Anterior cingulate cortex (tissue), 58 donors: ENCODE results near the gene SLC6A1.

Experiments used
- DNase-seq, 58 donors: peaks; one replicate each; lab custom pipeline; 2025; lab: John Stamatoyannopoulos, UW

The SLC6A1 gene

GRCh38 chr3:10968401-10968800 lies 24.1 kb upstream of the SLC6A1 start:
- peak in 50 of 58 donors; percentile 13 to 79 (median 54) for DNase-seq

GRCh38 chr3:10970306-10970960 lies 22.1 kb upstream of the SLC6A1 start:
- DNase-seq = peak in 21 of 58 donors; percentile 17 to 78 (median 59)

- DNase-seq = no peak
Measured at GRCh38 chr3:10972072-10972782, 20.3 kb upstream of the SLC6A1 start.

GRCh38 chr3:10973046-10973595 lies 19.4 kb upstream of the SLC6A1 start:
- no peak for DNase-seq

GRCh38 chr3:10974131-10974530 lies 18.4 kb upstream of the SLC6A1 start:
- no peak for DNase-seq

GRCh38 chr3:10974746-10975375 lies 17.7 kb upstream of the SLC6A1 start:
- peak in 5 of 58 donors; percentile 11 to 29 (median 23) for DNase-seq

- no peak for DNase-seq
Measured at GRCh38 chr3:10975695-10976234, 16.8 kb upstream of the SLC6A1 start.

GRCh38 chr3:10976770-10977169 lies 15.8 kb upstream of the SLC6A1 start:
- no peak for DNase-seq

GRCh38 chr3:10977892-10978510 lies 14.5 kb upstream of the SLC6A1 start:
- peak in 1 of 58 donors; percentile 48 for DNase-seq

GRCh38 chr3:10978956-10979355 lies 13.6 kb upstream of the SLC6A1 start:
- no peak for DNase-seq

GRCh38 chr3:10980312-10980711 lies 12.2 kb upstream of the SLC6A1 start:
- DNase-seq = no peak

- DNase-seq = no peak
Measured at GRCh38 chr3:10981031-10981430, 11.5 kb upstream of the SLC6A1 start.

- no peak for DNase-seq
Measured at GRCh38 chr3:10981961-10982360, 10.6 kb upstream of the SLC6A1 start.

- no peak for DNase-seq
Measured at GRCh38 chr3:10982782-10983181, 9.8 kb upstream of the SLC6A1 start.

- peak in 19 of 58 donors; percentile 10 to 62 (median 33) for DNase-seq
Measured at GRCh38 chr3:10983219-10983916, 9.2 kb upstream of the SLC6A1 start.

- DNase-seq = no peak
Measured at GRCh38 chr3:10984371-10984896, 8.1 kb upstream of the SLC6A1 start.

GRCh38 chr3:10985181-10985580 lies 7.4 kb upstream of the SLC6A1 start:
- no peak for DNase-seq

- DNase-seq = no peak
Measured at GRCh38 chr3:10986592-10986991, 6.0 kb upstream of the SLC6A1 start.

GRCh38 chr3:10988001-10988665 lies 4.4 kb upstream of the SLC6A1 start:
- no peak for DNase-seq
